G401.6 (cell line): ENCODE measurements around the gene OR5J2.
"Not testable (repeated sequence)": the region's sequence is repeated elsewhere in the genome, so short reads cannot be mapped to it uniquely, and the experiment has no call there.

ENCODE experiments used
- FAIRE-seq: peaks from 2 replicates; lab custom pipeline; 2012; peaks lifted over from hg19 to GRCh38; lab: Jason Lieb, UNC

Gene OR5J2

GRCh38 chr11:56176318-56176717 lies at the start of gene OR5J2:
Gene OR5J2, plus strand, starts transcription at chr11:56176618. Its CDS starts 0 bp downstream, at chr11:56176618.
- FAIRE-seq, result no peak

GRCh38 chr11:56140151-56140661 lies 36.2 kb upstream of the OR5J2 start, which contains the start of gene OR8J3:
Gene OR8J3, minus strand, starts transcription at chr11:56140201. Its CDS starts 2,483 bp downstream, at chr11:56137718.
- FAIRE-seq, result no peak

- FAIRE-seq, result not testable (repeated sequence)
Observed at GRCh38 chr11:56143681-56144080, 32.7 kb upstream of the OR5J2 start.

GRCh38 chr11:56151376-56151775 lies 25.0 kb upstream of the OR5J2 start:
- FAIRE-seq, result no peak

- FAIRE-seq, result no peak
Observed at GRCh38 chr11:56152333-56152732, 24.1 kb upstream of the OR5J2 start.

- no peak for FAIRE-seq
Observed at GRCh38 chr11:56160217-56160616, 16.2 kb upstream of the OR5J2 start, which contains the start of gene OR8K5. Gene OR8K5, minus strand, starts transcription at chr11:56160317. Its CDS starts 0 bp downstream, at chr11:56160317.

- FAIRE-seq, result no peak
Observed at GRCh38 chr11:56163804-56164203, 12.6 kb upstream of the OR5J2 start.

GRCh38 chr11:56172256-56172830 lies 4.1 kb upstream of the OR5J2 start:
- FAIRE-seq, result no peak

- no peak for FAIRE-seq
Observed at GRCh38 chr11:56183459-56183858, 7.0 kb downstream of the OR5J2 start.

GRCh38 chr11:56188602-56189001 lies 12.2 kb downstream of the OR5J2 start:
- no peak for FAIRE-seq

- FAIRE-seq, result no peak
Observed at GRCh38 chr11:56196705-56197104, 20.3 kb downstream of the OR5J2 start.

- FAIRE-seq, result no peak
Observed at GRCh38 chr11:56197367-56197766, 20.9 kb downstream of the OR5J2 start.

- FAIRE-seq, result no peak
Observed at GRCh38 chr11:56207790-56208189, 31.4 kb downstream of the OR5J2 start.

GRCh38 chr11:56214537-56214936 lies 38.1 kb downstream of the OR5J2 start:
- FAIRE-seq, result no peak

GRCh38 chr11:56219735-56220134 lies 43.3 kb downstream of the OR5J2 start:
- not testable (repeated sequence) for FAIRE-seq
